Ishikawa (cell line): ENCODE results near the gene ZNF70.

Source experiments
- CEBPB ChIP-seq: IDR thresholded peaks from 2 replicates; pipeline ENCODE4 v1.6.1; 2012
- CREB1 ChIP-seq: IDR thresholded peaks from 2 replicates; pipeline ENCODE4 v1.6.1; 2012; ENCODE audit warnings: low read depth
- EGR1 ChIP-seq: IDR thresholded peaks from 2 replicates; pipeline ENCODE4 v1.6.1; 2012
- EP300 ChIP-seq: IDR thresholded peaks from 2 replicates; pipeline ENCODE4 v1.6.1; 2012; ENCODE audit warnings: borderline replicate concordance
- FOXM1 ChIP-seq: IDR thresholded peaks from 2 replicates; pipeline ENCODE4 v1.6.1; 2012; ENCODE audit warnings: low read depth, borderline replicate concordance
- RAD21 ChIP-seq: IDR thresholded peaks from 2 replicates; pipeline ENCODE4 v1.6.1; 2012; ENCODE audit warnings: low read depth
- TAF1 ChIP-seq: IDR thresholded peaks from 2 replicates; pipeline ENCODE4 v1.6.1; 2012; ENCODE audit warnings: low read depth, mild to moderate bottlenecking
- TEAD4 ChIP-seq: IDR thresholded peaks from 2 replicates; pipeline ENCODE4 v1.6.1; 2012
- TF ChIP-seq, protein P1 (sequence below): IDR thresholded peaks from 2 replicates; pipeline ENCODE4 v1.6.1; 2012; ENCODE audit warnings: low read depth, mild to moderate bottlenecking
- TF ChIP-seq, protein P2 (sequence below): IDR thresholded peaks from 2 replicates; pipeline ENCODE4 v1.6.1; 2012

DNA sequence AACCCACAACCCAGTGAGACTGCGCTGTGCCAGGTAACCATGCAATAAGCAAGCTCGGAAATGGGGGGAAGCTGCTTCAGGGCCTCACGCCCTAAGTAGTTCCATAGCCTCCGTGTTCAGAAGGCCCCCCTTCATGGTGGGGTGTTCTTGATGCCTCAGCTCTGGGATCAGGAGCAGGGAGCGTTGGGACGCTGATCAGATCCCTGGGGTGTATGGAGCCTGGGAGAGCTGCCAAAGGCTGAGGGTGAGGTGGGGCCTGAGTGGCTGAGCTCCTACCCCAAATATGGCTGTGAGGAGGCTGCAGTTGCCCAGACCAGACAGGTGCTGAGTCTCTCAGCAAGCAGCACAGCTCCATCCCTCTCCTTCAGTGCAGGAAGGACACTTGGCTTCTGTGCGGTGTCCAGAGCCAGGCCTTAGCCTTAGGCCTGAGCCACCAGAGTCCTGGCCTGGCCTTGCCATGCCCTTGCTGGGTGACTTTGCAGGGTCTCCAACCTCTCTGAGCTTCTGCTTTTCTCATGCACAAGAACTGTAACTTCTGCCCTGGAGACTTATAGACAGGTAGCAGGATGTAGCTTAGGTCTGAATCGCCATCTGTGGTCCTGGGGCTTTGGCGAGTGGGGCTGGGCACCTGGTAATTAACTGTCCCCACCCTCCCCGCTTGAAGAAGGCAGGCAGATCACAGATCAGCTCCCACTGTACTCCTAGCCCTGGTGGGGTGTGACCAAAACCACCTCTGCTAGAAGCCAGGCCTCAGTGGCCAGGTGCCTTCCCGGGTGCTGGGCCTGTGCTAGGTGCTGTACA, 27.1 kb upstream of the ZNF70 start:
- no peak for TF ChIP-seq EGR1
- TF ChIP-seq, protein P1, sequence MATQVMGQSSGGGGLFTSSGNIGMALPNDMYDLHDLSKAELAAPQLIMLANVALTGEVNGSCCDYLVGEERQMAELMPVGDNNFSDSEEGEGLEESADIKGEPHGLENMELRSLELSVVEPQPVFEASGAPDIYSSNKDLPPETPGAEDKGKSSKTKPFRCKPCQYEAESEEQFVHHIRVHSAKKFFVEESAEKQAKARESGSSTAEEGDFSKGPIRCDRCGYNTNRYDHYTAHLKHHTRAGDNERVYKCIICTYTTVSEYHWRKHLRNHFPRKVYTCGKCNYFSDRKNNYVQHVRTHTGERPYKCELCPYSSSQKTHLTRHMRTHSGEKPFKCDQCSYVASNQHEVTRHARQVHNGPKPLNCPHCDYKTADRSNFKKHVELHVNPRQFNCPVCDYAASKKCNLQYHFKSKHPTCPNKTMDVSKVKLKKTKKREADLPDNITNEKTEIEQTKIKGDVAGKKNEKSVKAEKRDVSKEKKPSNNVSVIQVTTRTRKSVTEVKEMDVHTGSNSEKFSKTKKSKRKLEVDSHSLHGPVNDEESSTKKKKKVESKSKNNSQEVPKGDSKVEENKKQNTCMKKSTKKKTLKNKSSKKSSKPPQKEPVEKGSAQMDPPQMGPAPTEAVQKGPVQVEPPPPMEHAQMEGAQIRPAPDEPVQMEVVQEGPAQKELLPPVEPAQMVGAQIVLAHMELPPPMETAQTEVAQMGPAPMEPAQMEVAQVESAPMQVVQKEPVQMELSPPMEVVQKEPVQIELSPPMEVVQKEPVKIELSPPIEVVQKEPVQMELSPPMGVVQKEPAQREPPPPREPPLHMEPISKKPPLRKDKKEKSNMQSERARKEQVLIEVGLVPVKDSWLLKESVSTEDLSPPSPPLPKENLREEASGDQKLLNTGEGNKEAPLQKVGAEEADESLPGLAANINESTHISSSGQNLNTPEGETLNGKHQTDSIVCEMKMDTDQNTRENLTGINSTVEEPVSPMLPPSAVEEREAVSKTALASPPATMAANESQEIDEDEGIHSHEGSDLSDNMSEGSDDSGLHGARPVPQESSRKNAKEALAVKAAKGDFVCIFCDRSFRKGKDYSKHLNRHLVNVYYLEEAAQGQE = no peak
- no peak for TF ChIP-seq RAD21
- no peak for TF ChIP-seq CREB1
- no peak for TF ChIP-seq TEAD4
- TF ChIP-seq EP300 = no peak
- no peak for TF ChIP-seq CEBPB
- no peak for TF ChIP-seq FOXM1
- TF ChIP-seq TAF1 = no peak
- TF ChIP-seq, protein P2, sequence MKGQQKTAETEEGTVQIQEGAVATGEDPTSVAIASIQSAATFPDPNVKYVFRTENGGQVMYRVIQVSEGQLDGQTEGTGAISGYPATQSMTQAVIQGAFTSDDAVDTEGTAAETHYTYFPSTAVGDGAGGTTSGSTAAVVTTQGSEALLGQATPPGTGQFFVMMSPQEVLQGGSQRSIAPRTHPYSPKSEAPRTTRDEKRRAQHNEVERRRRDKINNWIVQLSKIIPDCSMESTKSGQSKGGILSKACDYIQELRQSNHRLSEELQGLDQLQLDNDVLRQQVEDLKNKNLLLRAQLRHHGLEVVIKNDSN = no peak
